ENCODE measurements around the gene TOMM22.
A peak's percentile ranks its signal among the peaks of the same experiment; 100 is the strongest.

TOMM22 gene

GRCh38 chr22:38694049-38694448 lies 12.3 kb downstream of the TOMM22 start (continued):
- TF ChIP-seq, protein P1, sequence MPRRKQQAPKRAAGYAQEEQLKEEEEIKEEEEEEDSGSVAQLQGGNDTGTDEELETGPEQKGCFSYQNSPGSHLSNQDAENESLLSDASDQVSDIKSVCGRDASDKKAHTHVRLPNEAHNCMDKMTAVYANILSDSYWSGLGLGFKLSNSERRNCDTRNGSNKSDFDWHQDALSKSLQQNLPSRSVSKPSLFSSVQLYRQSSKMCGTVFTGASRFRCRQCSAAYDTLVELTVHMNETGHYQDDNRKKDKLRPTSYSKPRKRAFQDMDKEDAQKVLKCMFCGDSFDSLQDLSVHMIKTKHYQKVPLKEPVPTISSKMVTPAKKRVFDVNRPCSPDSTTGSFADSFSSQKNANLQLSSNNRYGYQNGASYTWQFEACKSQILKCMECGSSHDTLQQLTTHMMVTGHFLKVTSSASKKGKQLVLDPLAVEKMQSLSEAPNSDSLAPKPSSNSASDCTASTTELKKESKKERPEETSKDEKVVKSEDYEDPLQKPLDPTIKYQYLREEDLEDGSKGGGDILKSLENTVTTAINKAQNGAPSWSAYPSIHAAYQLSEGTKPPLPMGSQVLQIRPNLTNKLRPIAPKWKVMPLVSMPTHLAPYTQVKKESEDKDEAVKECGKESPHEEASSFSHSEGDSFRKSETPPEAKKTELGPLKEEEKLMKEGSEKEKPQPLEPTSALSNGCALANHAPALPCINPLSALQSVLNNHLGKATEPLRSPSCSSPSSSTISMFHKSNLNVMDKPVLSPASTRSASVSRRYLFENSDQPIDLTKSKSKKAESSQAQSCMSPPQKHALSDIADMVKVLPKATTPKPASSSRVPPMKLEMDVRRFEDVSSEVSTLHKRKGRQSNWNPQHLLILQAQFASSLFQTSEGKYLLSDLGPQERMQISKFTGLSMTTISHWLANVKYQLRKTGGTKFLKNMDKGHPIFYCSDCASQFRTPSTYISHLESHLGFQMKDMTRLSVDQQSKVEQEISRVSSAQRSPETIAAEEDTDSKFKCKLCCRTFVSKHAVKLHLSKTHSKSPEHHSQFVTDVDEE (CRISPR knock-in tag; IDR thresholded peaks at IDR 0.05), result no peak
- TF ChIP-seq GLIS3 (CRISPR knock-in tag; IDR thresholded peaks at IDR 0.05) (no peak), POU6F1 (CRISPR knock-in tag; IDR thresholded peaks at IDR 0.05; ENCODE audit: borderline replicate concordance, low read depth) (no peak), ZC3H10 (CRISPR knock-in tag; IDR thresholded peaks at IDR 0.05) (no peak), RARB (CRISPR knock-in tag; IDR thresholded peaks at IDR 0.05) (no peak), TOX (CRISPR knock-in tag; IDR thresholded peaks at IDR 0.05; ENCODE audit: borderline replicate concordance) (no peak), TCF4 (CRISPR knock-in tag; IDR thresholded peaks at IDR 0.05; ENCODE audit: borderline replicate concordance) (no peak), SNAI2 (CRISPR knock-in tag; IDR thresholded peaks at IDR 0.05) (no peak), ZFP3 (CRISPR knock-in tag; IDR thresholded peaks at IDR 0.05) (no peak)

GRCh38 chr22:38694940-38695339 lies 13.2 kb downstream of the TOMM22 start:
- no peak for ATAC-seq
- TF ChIP-seq ARNTL (CRISPR knock-in tag; IDR thresholded peaks at IDR 0.05; ENCODE audit: borderline replicate concordance, low read depth) (no peak), TCF4 (CRISPR knock-in tag; IDR thresholded peaks at IDR 0.05; ENCODE audit: borderline replicate concordance) (no peak), OSR1 (CRISPR knock-in tag; IDR thresholded peaks at IDR 0.05) (no peak), CREB5 (CRISPR knock-in tag; IDR thresholded peaks at IDR 0.05; ENCODE audit: low read depth) (no peak), GLIS3 (CRISPR knock-in tag; IDR thresholded peaks at IDR 0.05) (no peak), ZNF565 (CRISPR knock-in tag; conservative IDR thresholded peaks at IDR 0.05; ENCODE audit: low read depth) (no peak), ZC3H10 (CRISPR knock-in tag; IDR thresholded peaks at IDR 0.05) (no peak), SNAI2 (CRISPR knock-in tag; IDR thresholded peaks at IDR 0.05) (no peak), POU6F1 (CRISPR knock-in tag; IDR thresholded peaks at IDR 0.05; ENCODE audit: borderline replicate concordance, low read depth) (no peak), TOX (CRISPR knock-in tag; IDR thresholded peaks at IDR 0.05; ENCODE audit: borderline replicate concordance) (no peak), ZFP30 (CRISPR knock-in tag; IDR thresholded peaks at IDR 0.05) (no peak), ZNF70 (CRISPR knock-in tag; IDR thresholded peaks at IDR 0.05) (no peak), ZNF8 (CRISPR knock-in tag; IDR thresholded peaks at IDR 0.05) (no peak)
- TF ChIP-seq, protein P1 (CRISPR knock-in tag; IDR thresholded peaks at IDR 0.05), result no peak

- 0 out of 3 replicates have a peak, but pooled peaks have one; percentile 21 for ATAC-seq
- TF ChIP-seq TOX (CRISPR knock-in tag; IDR thresholded peaks at IDR 0.05; ENCODE audit: borderline replicate concordance), result no peak
- TF ChIP-seq, protein P1 (CRISPR knock-in tag; IDR thresholded peaks at IDR 0.05), result no peak
- TF ChIP-seq ZFP30 (CRISPR knock-in tag; IDR thresholded peaks at IDR 0.05), result no peak
- no peak for TF ChIP-seq ZFP3 (CRISPR knock-in tag; IDR thresholded peaks at IDR 0.05)
- TF ChIP-seq CSDC2 (CRISPR knock-in tag; IDR thresholded peaks at IDR 0.05), result no peak
- TF ChIP-seq ZNF565 (CRISPR knock-in tag; conservative IDR thresholded peaks at IDR 0.05; ENCODE audit: low read depth), result no peak
Observed at GRCh38 chr22:38696606-38697424, 15.1 kb downstream of the TOMM22 start.

Measured in SK-N-SH treated with all-trans-retinoic acid at 6 μM for 48 hours (cell line).